ENCODE data around the gene POLR2C.

Gene POLR2C

DNA sequence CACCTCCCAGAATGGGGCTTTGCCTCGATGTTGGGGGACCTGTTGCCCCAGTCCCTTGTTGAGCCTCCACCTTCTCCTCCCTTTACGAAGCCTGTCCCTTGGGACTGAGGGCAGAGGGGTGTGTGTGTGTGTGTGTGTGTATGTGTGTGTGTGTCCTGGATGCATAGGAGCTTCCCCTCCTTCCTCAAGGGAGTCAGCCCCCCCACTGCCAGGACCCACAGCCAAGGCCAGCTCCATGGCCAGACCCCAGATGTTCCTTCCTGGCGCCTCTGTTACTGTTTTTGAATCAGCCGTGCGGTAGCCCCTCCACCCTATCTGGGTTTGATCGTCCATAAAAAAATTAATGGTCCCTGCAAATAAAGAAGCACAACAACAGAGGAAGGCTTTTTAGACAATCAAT lies 41.5 kb downstream of the POLR2C start:
- no peaks in the 10 kb centered on the region for H3K4me1 ChIP-seq (ENCODE audit: control insufficient read depth in 1 of 2, insufficient read depth in 1 of 2, low read depth in 1 of 2, low read length in 1 of 2)
- H3K36me3 ChIP-seq = no peaks in the 10 kb centered on the region
- no peaks in the 10 kb centered on the region for H3K9me3 ChIP-seq
- TF ChIP-seq, protein P1, sequence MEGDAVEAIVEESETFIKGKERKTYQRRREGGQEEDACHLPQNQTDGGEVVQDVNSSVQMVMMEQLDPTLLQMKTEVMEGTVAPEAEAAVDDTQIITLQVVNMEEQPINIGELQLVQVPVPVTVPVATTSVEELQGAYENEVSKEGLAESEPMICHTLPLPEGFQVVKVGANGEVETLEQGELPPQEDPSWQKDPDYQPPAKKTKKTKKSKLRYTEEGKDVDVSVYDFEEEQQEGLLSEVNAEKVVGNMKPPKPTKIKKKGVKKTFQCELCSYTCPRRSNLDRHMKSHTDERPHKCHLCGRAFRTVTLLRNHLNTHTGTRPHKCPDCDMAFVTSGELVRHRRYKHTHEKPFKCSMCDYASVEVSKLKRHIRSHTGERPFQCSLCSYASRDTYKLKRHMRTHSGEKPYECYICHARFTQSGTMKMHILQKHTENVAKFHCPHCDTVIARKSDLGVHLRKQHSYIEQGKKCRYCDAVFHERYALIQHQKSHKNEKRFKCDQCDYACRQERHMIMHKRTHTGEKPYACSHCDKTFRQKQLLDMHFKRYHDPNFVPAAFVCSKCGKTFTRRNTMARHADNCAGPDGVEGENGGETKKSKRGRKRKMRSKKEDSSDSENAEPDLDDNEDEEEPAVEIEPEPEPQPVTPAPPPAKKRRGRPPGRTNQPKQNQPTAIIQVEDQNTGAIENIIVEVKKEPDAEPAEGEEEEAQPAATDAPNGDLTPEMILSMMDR (IDR thresholded peaks at IDR 0.05) = no peak
- no peak overlapping the region for H3K4me3 ChIP-seq (ENCODE audit: low read depth in 1 of 2, low read length in 1 of 2)
- H3K27ac ChIP-seq = no peak overlapping the region
- no peaks in the 10 kb centered on the region for H3K27me3 ChIP-seq

GRCh38 chr16:57504491-57504890 lies 42.0 kb downstream of the POLR2C start:
- H3K9me3 ChIP-seq = no peaks in the 10 kb centered on the region
- H3K36me3 ChIP-seq = no peaks in the 10 kb centered on the region
- no peaks in the 10 kb centered on the region for H3K27me3 ChIP-seq
- TF ChIP-seq, protein P1 (IDR thresholded peaks at IDR 0.05) = no peak
- no peaks in the 10 kb centered on the region for H3K4me1 ChIP-seq (ENCODE audit: control insufficient read depth in 1 of 2, insufficient read depth in 1 of 2, low read depth in 1 of 2, low read length in 1 of 2)
- no peak overlapping the region for H3K4me3 ChIP-seq (ENCODE audit: low read depth in 1 of 2, low read length in 1 of 2)
- H3K27ac ChIP-seq = no peak overlapping the region

GRCh38 chr16:57505169-57505568 lies 42.7 kb downstream of the POLR2C start:
- H3K4me1 ChIP-seq (ENCODE audit: control insufficient read depth in 1 of 2, insufficient read depth in 1 of 2, low read depth in 1 of 2, low read length in 1 of 2) = no peaks in the 10 kb centered on the region
- TF ChIP-seq, protein P1 (IDR thresholded peaks at IDR 0.05) = no peak
- H3K9me3 ChIP-seq = no peaks in the 10 kb centered on the region
- no peak overlapping the region for H3K27ac ChIP-seq
- no peaks in the 10 kb centered on the region for H3K36me3 ChIP-seq
- no peaks in the 10 kb centered on the region for H3K27me3 ChIP-seq
- H3K4me3 ChIP-seq (ENCODE audit: low read depth in 1 of 2, low read length in 1 of 2) = no peak overlapping the region

GRCh38 chr16:57507136-57508034 lies 44.9 kb downstream of the POLR2C start:
- Histone ChIP-seq H3K27ac (no peak overlapping the region), H3K27me3 (no peaks in the 10 kb centered on the region)
- TF ChIP-seq, protein P1 (IDR thresholded peaks at IDR 0.05) = no peak

DNA sequence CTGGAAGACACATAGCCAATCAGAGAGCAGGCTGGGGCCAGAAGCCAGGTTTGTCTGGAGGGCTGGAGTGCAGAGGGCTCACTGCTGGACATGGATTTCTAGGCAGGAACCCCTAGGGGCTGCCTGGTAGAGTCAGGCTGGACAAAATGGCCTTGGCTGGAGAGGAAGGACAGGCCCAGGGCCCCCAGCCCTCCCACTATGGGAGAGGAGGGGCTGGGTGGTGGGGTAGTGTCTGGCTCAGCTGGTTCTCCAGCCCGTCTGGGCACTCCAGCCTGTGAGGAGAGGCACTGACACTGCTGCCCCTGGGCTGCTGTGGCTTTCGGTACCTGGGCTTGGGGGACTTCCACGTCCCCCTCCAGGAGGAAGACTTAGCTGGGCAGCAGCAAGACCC lies 45.6 kb downstream of the POLR2C start:
- TF ChIP-seq, protein P1 (IDR thresholded peaks at IDR 0.05) = no peak
- Histone ChIP-seq H3K27me3 (no peaks in the 10 kb centered on the region), H3K27ac (no peak overlapping the region), H3K36me3 (no peaks in the 10 kb centered on the region), H3K9me3 (no peaks in the 10 kb centered on the region), H3K4me1 (ENCODE audit: control insufficient read depth in 1 of 2, insufficient read depth in 1 of 2, low read depth in 1 of 2, low read length in 1 of 2) (no peaks in the 10 kb centered on the region), H3K4me3 (ENCODE audit: low read depth in 1 of 2, low read length in 1 of 2) (no peak overlapping the region)

More at GRCh38 chr16:57507136-57508034, 44.9 kb downstream of the POLR2C start:
- Histone ChIP-seq H3K36me3 (no peaks in the 10 kb centered on the region), H3K4me1 (ENCODE audit: control insufficient read depth in 1 of 2, insufficient read depth in 1 of 2, low read depth in 1 of 2, low read length in 1 of 2) (no peaks in the 10 kb centered on the region), H3K4me3 (ENCODE audit: low read depth in 1 of 2, low read length in 1 of 2) (no peak overlapping the region), H3K9me3 (no peaks in the 10 kb centered on the region)
